ENCODE results near the gene MPC1.
"Not testable (repeated sequence)": the region's sequence is repeated elsewhere in the genome, so short reads cannot be mapped to it uniquely, and the experiment has no call there.

Gene MPC1

DNA sequence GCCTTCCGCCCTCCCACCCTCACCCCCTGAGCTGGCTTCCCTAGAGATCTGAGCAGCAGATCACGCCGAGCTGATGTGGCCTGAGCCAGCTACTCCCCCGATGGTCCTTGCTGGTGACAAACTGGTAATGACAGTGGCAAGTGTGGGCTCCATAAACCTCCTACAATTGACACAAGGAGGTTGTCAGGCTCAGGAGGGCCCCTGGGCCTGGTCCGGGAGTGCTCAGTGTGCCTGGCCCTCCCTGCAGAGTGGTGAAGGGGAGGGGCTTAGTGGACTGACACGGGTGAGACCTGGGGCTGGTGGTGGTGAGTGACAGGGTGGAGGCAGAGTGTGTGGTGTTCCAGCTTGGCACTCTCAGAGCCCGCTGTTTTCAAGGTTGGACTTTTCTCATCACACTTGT lies 22.6 kb upstream of the MPC1 start:
- no peak for DNase-seq

DNA sequence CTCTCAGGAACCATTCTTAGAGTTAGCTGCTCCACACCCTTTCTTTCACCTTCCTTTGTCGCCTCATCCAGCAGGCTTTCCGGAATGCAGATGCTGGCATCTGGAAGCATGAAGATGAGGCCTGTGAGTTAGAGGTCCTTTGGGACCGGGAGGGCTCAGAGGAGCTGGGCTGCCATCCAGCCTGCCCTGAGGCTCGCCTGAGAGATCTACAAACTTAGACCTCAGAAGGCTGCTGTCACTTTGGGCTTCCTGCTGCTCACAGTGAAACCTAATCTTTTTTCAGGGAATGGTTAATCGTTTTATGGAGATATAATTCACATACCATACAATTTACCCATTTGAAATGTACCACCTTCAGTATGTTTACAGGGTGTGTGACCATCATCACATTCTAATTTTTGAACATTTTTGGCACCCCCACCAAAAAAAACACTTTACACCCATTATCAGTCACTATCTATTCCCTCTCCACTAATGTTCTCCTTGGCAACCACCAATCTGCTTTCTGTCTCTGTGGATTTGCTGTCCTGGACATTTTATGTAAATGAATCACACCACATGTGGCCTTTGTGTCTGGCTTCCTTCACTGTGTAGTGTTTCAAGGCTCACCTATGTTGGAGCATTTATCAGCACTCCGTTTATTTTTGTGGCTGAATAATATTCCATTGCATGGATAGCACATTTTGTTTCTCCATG lies 20.0 kb upstream of the MPC1 start:
- no peak for DNase-seq

DNA sequence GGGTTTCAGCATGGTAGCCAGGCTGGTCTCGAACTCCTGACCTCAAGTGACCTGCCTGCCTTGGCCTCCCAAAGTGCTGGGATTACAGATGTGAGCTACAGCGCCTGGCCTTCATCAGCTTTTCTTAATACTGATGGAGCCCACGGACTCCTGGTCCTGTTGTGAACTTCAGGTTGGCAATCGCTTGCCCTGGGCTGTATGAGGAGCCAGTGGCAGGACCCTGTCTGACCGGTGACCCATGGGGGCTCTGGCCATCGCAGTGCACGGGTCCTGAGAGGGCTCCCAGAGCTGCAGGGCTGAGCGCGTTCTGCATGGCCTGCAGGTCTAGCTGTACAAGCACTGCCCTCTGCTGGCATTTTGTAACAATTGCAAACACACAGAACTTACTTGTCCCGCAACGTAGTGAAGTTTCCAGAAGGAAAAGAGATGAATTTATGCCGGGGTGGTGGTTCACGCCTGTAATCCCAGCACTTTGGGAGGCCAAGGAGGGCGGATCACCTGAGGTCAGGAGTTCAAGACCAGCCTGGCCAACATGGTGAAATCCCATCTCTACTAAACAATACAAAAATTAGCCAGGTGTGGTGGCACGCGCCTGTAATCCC lies 18.0 kb upstream of the MPC1 start:
- DNase-seq = peak; percentile 73

DNA sequence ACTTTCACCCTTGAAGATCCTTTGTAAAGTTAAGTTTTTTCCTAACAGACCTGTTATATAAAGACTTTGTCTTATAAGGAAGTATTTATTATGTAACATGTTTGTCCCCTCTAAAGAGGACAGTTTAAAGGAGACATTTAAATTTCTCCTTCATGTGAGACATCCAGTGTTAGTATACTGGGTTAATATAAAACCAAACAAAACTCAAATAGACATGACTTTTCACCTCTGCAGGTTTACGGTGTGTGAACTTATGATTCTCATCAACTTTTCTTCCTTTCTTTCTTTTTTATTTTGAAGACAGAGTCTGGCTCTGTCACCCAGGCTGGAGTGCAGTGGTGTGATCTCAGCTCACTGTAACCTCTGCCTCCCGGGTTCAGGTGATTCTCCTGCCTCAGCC lies 17.4 kb upstream of the MPC1 start:
- no peak for DNase-seq

DNA sequence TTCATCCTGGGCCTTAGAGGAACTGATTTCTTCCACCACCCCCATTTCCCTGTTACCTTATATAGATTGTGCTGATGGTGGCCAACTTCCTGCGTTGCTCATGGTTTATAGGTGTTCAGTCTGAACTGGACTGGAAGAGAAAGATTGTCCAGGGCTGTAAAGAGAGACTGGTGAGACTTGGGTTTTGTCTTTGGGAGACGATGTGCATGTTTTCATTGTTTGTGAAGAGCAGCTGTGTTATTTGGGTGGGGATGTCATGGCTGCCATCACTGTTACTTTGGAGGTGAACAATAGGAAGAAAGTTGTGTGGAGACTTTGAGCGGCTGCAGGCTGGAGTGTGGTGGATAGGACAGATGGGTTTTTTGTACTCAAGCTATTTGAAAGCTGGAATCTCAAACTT lies 15.6 kb upstream of the MPC1 start:
- DNase-seq = no peak

DNA sequence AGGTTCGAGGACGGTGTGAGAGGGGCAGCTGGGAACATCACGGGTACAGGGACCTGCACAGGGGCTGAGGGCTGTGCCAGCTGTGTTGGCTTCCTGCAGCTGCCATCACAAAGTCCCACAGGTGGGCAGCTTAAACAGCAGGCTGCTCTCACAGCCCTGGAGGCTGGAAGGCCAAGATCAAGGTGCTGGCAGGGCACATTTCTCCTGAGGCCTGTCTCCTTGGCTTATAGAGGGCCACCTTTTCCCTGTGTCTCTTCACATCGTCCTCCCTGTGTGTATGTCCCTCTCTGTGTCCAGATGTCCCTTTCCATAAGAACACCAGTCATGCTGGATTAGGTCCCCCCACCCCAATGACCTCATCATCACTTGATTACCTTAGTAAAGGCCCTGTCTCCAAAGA lies 15.1 kb upstream of the MPC1 start:
- no peak for DNase-seq

DNA sequence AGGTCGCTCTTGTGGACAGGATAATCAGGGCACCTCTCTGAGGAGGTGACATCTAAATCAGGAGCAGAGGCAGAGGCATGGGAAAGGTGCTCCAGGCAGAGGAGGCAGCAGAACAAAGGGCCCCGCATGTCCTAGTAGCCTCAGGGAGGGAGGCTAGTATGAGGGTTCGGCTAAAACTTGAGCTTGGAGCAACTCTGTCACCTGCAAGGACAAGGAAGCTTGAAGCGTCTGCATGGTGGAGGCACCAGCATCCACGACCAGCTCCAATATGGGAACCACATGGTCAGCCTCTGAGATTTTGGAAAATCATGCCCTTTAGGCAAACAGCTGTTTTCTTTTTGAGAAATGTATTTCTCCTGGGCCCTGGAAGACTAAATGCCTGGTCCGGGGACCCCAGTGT lies 13.0 kb upstream of the MPC1 start:
- no peak for DNase-seq

DNA sequence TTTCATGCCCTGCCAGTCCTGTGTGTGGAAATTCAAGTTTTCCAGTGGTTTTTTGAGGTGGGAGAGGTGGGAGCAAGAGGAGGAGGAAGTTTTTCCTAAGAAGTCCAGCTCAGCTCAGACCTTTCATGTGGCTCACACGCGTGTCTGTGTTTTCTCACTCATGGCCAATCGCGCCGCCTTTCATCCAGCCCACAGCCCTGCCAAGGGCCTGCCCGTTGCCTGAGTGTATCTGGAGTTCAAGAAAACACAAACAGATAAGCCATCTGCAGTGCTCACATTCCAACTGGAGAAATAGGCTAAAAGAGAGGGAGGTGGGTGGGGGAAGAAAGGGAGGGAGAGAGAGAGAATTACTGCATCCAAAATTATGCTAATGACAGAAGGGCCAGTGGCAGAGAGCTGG lies 12.6 kb upstream of the MPC1 start:
- no peak for DNase-seq

DNA sequence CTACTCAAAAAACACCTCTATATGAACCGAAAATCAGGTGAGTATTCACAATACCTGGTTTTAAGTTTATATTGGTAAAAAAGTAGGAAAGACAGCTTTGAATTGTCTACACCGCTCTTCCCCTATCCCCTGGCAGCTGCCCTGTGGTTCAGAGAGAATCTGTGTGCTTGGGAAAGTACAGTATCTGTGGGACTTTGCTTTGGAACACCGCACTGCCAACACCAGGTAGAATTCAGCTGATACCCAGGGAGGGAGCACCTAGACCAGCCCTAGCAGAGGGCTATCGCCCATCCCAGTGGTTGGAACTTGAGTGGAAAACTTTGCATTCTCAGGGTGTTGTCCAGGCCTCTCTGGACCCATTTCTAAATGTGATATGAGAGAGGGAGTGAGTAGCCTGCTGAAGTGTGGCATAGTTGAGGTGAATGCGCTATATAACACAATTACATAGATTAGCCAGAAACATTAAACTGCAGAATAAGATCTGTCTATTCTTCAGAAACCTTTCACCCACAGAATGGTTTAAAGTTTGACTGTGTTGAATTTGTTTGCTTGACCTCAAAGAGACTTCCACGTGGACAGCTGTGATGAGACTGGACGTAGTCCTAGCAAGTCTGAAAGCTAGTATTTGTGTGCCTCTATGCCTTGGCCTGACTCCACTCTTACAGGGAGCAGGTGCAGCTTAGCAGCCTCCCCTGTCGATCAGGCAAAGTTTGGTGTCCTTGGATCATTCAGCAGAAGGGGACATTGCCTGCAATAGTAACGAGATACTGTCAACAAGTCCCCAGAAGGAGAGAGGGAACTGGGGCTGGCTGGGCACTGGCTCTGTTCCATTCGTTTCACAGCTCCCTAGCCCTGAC lies 11.5 kb upstream of the MPC1 start:
- no peak for DNase-seq

DNA sequence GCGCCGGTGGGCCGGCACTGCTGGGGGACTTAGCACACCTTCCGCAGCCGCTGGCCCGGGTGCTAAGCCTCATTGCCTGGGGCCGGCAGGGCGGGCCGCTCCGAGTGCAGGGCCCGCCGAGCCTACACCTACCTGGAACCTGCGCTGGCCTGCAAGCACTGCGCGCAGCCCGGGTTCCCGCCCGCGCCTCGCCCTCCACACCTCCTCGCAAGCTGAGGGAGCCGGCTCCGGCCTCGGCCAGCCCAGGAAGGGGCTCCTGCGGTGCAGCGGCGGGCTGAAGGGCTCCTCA lies 10.7 kb upstream of the MPC1 start:
- no peak for DNase-seq

DNA sequence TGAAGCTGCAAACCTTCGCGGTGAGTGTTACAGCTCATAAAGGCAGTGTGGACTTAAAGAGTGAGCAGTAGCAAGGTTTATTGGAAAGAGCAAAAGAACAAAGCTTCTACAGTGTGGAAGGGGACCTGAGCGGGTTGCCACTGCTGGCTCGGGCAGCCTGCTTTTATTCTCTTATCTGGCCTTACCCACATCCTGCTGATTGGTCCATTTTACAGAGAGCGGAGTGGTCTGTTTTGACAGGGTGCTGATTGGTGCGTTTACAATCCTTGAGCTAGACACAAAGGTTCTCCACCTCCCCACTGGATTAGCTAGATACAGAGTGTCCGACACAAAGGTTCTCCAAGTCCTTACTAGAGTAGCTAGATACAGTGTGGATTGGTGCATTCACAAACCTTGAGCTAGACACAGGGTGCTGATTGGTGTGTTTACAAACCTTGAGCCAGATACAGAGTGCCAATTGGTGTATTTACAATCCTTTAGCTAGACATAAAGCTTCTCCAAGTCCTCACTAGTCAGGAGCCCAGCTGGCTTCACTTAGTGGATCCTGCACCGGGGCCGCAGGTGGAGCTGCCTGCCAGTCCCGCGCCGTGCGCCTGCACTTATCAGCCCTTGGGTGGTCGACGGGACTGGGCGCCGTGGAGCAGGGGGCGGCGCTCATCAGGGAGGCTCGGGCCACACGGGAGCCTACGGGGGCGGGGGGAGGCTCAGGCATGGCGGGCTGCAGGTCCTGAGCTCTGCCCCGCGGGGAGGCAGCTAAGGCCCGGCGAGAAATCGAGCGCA lies 10.2 kb upstream of the MPC1 start:
- not testable (repeated sequence) for DNase-seq

DNA sequence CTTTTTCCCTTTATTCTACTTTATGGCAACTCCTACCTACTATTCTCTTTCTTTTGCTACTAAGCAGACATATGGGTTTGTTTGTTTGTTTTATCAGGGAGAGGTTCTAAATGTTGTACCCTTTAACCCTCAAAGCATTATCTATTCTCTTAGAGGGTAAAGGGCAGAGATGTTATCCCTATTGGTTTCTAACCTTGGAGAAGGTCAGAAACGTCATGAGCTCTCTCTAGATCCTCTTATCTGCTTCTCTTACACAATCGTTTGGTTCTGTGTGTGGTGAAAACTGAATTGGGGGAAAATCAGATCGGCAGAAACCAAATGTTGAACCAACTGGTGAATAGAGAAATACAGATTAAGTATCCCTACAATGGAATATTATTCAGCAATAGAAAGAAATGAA lies 6.4 kb upstream of the MPC1 start:
- DNase-seq = no peak

DNA sequence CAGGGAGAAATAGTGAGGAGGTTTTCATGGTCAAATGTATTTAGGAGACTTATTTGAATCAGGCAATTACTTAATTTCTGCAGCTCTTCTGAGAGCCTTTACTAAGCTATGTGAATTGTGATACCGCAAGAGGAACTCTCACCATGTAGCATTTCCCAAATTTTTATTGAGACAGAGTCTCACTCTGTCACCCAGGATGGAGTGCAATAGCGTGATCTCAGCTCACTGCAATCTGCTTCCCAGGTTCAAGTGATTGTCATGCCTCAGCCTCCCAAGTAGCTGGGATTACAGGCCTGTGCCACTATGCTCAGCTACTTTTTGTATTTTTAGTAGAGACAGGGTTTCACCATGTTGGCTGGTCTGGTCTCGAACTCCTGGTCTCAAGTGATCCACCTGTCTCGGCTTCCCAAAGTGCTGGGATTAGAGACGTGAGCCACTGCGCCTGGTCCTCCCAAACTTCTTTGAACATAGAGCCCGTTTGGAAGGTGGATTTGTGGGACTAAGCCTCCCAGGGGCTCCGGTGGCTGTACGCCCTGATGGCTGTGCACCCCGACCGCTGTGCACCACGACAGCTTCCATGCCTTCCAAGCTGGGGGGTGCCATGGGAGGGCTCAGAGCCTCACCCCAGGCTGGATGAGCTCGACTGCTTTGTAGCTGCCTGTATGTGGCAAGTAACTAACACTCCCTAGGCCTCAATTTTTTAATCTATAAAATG lies 5.7 kb upstream of the MPC1 start:
- no peak for DNase-seq

DNA sequence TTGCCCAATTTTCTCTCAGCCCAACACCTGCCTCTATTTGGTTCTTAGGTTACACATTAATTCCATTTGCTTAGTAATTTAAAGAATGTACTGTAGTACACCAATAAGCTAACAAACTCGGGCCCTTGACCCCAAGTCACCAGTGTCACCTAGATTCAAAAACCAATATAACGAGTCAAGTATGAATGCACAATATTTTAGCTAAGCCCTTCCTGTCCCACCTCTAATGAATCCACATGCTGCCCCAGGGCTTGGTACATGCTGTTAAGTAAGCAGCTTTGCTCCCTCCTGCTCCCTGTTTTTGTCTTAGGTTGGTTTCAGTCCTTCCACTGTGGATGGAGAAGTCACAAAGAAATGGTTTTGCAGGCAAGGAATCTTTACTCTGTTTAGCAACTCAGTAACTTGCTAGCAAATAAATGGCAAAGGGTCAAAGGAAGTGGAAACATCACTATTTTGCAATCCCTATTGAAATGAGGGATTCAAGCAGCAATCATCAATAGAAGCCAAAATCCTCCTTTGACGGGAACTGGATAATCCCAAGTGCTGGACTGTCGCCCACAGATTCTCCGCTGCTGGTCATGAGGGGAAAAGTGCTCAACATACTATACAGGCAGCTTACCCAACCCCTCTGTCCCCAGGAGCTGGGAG lies 5.0 kb upstream of the MPC1 start:
- no peak for DNase-seq

DNA sequence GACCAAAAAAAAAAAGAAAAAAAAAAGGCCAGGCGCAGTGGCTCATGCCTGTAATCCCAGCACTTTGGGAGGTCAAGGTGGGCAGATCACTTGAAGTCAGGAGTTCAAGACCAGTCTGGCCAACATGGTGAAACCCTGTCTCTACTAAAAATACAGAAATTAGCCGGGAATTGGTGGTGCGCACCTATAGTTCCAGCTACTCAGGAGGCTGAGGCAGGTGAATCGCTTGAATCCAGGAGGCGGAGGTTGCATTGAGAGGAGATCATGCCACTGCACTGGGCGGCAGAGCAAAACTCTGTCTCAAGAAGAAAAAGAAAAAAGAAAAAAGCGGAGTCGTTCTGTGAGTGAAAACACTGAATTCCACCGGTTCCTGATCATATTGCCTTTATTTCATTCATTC lies 4.4 kb upstream of the MPC1 start:
- not testable (repeated sequence) for DNase-seq

DNA sequence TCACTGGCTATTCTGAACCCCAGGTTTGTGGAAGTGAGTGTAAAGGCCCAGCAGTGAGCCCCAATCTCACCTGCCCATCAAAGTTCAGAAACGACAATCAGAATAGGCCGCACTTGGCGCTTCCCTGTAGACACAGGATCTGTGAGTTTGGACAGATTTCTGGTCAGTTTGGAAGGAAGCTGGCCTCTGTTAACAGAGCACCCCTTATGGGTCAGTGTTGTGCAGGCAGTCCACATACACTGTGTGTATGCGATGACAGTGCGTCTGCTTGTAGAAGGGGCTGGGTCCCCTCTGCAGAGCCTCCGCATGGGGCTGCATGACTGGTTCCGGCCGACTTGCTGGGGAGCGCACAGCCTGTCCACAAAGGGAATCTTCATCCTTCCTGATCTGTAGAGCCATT lies 3.4 kb upstream of the MPC1 start:
- no peak for DNase-seq

DNA sequence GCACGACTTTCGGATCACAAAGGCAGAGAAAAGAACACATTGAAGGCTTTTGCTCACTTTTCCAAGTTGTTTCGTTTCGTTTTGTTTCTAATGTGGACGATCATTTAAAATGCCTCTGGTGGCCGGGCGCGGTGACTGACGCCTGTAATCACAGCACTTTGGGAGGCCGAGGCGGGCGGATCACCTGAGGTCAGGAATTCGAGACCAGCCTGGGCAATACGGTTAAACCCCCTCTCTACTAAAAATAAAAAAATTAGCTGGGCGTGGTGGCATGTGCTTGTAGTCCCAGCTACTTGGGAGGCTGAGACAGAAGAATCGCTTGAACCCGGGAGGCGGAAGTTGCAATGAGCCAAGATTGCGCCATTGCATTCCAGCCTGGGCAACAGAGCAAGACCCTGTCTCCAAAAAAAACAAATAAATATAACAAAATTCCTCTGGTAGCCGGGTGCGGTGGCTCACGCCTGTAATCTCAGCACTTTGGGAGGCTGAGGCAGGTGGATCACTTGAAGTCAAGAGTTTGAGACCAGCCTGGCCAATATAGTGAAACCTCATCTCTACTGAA lies 1.1 kb upstream of the MPC1 start:
- DNase-seq = peak; percentile 38

DNA sequence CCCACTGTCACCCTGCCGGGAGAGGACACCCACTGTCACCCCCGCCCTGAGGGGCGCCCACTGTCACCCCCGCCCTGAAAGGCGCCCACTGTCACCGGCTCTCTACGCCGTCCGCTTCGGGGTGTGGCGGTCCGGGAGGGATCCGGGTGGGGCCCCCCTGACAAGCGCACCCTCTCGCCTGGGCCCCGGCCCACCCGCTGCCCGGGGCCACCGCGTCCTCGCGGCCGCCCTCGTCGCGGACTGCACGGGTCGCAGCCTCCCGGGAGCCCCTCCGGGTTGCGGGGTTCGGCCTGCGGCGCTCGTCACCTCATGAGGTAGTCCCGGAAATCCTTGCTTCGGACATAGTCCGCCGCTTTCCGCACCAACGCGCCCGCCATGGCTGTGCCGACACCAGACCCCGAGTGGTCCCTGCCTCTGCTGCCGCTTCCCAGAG lies 224 bp downstream of the MPC1 start:
- no peak for DNase-seq

DNA sequence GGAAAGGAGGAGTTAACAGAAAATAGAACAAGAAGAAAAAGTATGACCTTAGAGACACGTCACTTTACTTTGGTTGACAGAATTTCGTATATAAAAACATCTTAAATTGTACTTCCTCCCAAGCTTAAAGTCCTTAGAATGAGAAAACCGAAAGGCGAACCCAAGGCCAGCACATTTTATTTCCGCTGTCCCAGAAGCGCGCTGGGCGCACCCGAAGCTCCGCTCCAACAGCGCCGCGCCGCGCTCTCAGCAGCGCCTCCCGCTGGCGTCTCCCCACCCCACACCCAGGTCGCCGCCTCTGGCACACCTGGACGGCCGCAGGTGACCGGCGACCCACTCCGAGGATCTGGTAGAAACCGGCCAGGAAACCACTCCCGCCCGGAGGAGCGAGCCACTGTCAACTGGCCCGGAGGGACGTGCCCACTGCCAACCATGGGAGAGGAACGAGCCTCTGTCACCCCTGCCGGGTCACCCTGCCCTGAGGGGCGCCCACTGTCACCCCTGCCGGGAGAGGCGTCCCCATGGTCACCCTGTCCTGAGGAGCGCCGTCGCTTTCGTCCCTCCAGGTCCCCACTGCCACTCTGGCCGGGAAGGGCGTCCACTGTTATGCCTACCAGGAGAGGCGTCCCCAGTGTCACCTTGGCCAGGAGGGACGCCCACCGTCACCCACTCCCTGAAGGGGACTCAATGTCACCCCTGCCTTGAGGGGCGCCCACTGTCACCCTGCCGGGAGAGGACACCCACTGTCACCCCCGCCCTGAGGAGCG lies 824 bp downstream of the MPC1 start:
- peak; percentile 73 for DNase-seq

DNA sequence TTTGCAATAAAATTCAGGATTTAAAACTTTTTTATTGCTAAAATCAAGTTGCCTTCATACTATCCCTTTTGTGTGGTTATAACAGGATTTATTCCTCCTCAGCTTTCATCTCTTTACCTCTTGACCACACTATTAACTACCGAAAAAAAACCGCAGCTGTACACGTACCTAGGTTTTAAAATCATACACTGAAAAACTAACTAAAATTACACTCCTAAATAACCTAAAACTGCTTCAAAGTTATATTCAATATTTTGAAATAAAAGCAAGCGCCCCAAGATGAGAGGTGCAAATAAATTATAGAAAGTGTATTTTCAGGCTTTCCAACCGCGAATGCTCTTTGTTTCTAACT lies 1.4 kb downstream of the MPC1 start:
- DNase-seq = no peak

DNA sequence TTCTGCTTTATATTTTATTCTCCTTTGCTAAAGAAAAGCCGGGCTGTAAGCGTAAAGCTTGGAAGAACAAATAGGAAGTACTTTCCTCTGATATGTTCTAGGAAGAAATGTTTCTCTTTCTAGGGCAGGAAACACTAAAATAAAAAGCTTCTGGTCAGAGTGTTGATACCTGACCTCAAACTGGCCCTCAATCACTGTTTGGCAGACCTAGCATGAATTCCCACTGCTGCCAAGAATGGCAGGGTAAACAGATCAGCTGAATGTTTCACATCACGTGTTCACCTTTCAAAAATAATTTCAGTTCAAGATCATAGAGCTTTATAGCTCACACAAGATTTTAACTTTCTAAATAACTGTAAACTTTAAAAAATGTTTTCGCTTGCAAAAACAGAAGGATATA lies 2.9 kb downstream of the MPC1 start:
- DNase-seq = no peak
